HepG2 (cell line): ENCODE measurements around the gene ANK3.

Experiments
- CENPT ChIP-seq: sonication (generic); formaldehyde crosslinking; IDR thresholded peaks from 2 replicates; pipeline ENCODE4 v1.8.0; 2022; ENCODE audit warnings: low read depth, mild to moderate bottlenecking, moderate library complexity, missing genetic modification reagents
- EZH2 ChIP-seq: conservative IDR thresholded peaks from 2 replicates; pipeline ENCODE4 v1.6.1; 2012; ENCODE audit warnings: mild to moderate bottlenecking, low read depth, low read length, moderate library complexity
- MAFK ChIP-seq, 2 experiments: IDR thresholded peaks in 1 of 2; conservative IDR thresholded peaks in 1 of 2; 2 replicates each; pipeline ENCODE4 v1.6.1; 2011; ENCODE audit warnings: improper control_type of control experiment in 2 of 2, low read length in 2 of 2
- MTF1 ChIP-seq: sonication (generic); formaldehyde crosslinking; IDR thresholded peaks from 2 replicates; pipeline ENCODE4 v1.5.0; 2020; ENCODE audit warnings: missing genetic modification reagents
- PHF8 ChIP-seq: sonication (generic); formaldehyde crosslinking; IDR thresholded peaks from 2 replicates; pipeline ENCODE4 v1.5.0; 2020; ENCODE audit warnings: missing genetic modification reagents
- POLR2A ChIP-seq, 2 experiments: IDR thresholded peaks; 2 replicates each; pipeline ENCODE4 v1.6.1; 2011; ENCODE audit warnings: low read depth in 2 of 2, low read length in 2 of 2, mild to moderate bottlenecking in 1 of 2, moderate library complexity in 1 of 2; ENCODE audit not compliant: insufficient read depth in 1 of 2
- SALL2 ChIP-seq: sonication (generic); formaldehyde crosslinking; IDR thresholded peaks from 2 replicates; pipeline ENCODE4 v1.8.1; 2023; ENCODE audit warnings: mild to moderate bottlenecking, missing genetic modification reagents, inconsistent platforms
- ZBTB21 ChIP-seq: sonication (generic); formaldehyde crosslinking; IDR thresholded peaks from 2 replicates; pipeline ENCODE4 v1.4.0; 2020; ENCODE audit warnings: missing genetic modification reagents
- ZMYM4 ChIP-seq: sonication (generic); formaldehyde crosslinking; IDR thresholded peaks from 2 replicates; pipeline ENCODE4 v1.8.1; 2023; ENCODE audit warnings: mild to moderate bottlenecking, missing genetic modification reagents
- ZNF496 ChIP-seq: sonication (generic); formaldehyde crosslinking; IDR thresholded peaks from 2 replicates; pipeline ENCODE4 v1.8.1; 2023; ENCODE audit warnings: mild to moderate bottlenecking, moderate library complexity, missing genetic modification reagents; ENCODE audit not compliant: insufficient replicate concordance
- TF ChIP-seq, protein P1 (sequence below): fragments of 450-650 bp; IDR thresholded peaks from 2 replicates; pipeline ENCODE4 v1.6.1; 2017; ENCODE audit warnings: mild to moderate bottlenecking

DNA sequence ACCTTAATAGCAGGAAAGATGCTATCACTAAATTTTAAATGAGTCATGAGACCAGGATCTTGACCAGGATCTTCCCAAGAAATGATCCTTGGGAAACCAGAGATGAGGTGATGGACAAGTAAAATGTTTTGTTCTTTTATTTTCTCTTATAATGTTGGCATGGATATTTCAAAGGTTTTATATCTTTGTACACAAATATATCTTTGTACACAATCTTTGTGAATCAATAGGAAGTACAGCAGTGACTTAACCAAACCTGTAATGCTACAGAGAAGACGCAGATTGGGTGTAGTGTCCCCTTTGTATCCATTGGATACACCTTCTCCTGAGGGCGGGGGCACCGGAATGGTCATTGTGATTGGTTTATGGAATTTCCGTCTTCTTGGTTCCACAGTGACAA lies 303.3 kb downstream of the ANK3 start:
- TF ChIP-seq MTF1 (CRISPR knock-in tag) (no peak), ZMYM4 (CRISPR knock-in tag) (no peak), PHF8 (CRISPR knock-in tag) (no peak), POLR2A (IDR thresholded peaks at IDR 0.05; ENCODE audit: insufficient read depth in 1 of 2, low read depth in 2 of 2, low read length in 2 of 2) (no peak), ZBTB21 (CRISPR knock-in tag) (no peak), SALL2 (no peak), ZNF496 (CRISPR knock-in tag) (no peak), CENPT (no peak), EZH2 (no peak), MAFK (conservative IDR thresholded peaks at IDR 0.05 in 1 of 2, IDR thresholded peaks at IDR 0.05 in 1 of 2; ENCODE audit: low read length in 2 of 2) (no peak)
- TF ChIP-seq, protein P1, sequence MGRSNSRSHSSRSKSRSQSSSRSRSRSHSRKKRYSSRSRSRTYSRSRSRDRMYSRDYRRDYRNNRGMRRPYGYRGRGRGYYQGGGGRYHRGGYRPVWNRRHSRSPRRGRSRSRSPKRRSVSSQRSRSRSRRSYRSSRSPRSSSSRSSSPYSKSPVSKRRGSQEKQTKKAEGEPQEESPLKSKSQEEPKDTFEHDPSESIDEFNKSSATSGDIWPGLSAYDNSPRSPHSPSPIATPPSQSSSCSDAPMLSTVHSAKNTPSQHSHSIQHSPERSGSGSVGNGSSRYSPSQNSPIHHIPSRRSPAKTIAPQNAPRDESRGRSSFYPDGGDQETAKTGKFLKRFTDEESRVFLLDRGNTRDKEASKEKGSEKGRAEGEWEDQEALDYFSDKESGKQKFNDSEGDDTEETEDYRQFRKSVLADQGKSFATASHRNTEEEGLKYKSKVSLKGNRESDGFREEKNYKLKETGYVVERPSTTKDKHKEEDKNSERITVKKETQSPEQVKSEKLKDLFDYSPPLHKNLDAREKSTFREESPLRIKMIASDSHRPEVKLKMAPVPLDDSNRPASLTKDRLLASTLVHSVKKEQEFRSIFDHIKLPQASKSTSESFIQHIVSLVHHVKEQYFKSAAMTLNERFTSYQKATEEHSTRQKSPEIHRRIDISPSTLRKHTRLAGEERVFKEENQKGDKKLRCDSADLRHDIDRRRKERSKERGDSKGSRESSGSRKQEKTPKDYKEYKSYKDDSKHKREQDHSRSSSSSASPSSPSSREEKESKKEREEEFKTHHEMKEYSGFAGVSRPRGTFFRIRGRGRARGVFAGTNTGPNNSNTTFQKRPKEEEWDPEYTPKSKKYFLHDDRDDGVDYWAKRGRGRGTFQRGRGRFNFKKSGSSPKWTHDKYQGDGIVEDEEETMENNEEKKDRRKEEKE, result no peak
